Adrenal gland (tissue), 5 donors: ENCODE results near the gene TNFRSF12A.

Experiments used
- POLR2A ChIP-seq, 2 donors: fragments of 450-650 bp; IDR thresholded peaks; one replicate each; pipeline ENCODE4 v1.6.1; 2017; ENCODE audit warnings: antibody characterized with exemption in 2 of 2, mild to moderate bottlenecking in 2 of 2, moderate library complexity in 1 of 2
- TF ChIP-seq, protein P1 (sequence below), 6 experiments: fragments of 450-650 bp in 4 of 6; fragments of 200-600 bp in 2 of 6; sonication (generic) in 1 of 6; IDR thresholded peaks; 1 replicate in 5 of 6; 2 replicates in 1 of 6; pipeline versions ENCODE4 v1.5.1 to v1.8.0; 2016 to 2021; ENCODE audit warnings: antibody characterized with exemption in 6 of 6, mild to moderate bottlenecking in 2 of 6, moderate library complexity in 1 of 6
- donor health status: DM: no; HTN: no; CAD: no.

DNA sequence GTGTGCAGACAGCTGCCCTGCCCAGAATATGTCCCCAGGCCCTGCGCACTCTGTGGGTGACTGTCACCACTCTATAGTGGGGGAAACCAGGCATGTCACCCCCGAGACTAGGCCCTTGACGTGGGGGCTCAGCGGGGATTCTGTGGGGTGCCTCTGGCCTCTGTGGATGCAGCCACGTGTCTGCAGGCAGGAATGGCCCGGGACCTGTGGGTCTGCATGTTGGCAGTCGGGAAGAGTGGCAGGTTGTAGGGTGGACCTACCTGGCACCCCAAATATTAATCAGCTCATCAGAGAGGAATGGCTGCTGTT lies 46.2 kb downstream of the TNFRSF12A start:
- TF ChIP-seq, protein P1, sequence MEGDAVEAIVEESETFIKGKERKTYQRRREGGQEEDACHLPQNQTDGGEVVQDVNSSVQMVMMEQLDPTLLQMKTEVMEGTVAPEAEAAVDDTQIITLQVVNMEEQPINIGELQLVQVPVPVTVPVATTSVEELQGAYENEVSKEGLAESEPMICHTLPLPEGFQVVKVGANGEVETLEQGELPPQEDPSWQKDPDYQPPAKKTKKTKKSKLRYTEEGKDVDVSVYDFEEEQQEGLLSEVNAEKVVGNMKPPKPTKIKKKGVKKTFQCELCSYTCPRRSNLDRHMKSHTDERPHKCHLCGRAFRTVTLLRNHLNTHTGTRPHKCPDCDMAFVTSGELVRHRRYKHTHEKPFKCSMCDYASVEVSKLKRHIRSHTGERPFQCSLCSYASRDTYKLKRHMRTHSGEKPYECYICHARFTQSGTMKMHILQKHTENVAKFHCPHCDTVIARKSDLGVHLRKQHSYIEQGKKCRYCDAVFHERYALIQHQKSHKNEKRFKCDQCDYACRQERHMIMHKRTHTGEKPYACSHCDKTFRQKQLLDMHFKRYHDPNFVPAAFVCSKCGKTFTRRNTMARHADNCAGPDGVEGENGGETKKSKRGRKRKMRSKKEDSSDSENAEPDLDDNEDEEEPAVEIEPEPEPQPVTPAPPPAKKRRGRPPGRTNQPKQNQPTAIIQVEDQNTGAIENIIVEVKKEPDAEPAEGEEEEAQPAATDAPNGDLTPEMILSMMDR (IDR thresholded peaks at IDR 0.05), result no peak
- TF ChIP-seq POLR2A (IDR thresholded peaks at IDR 0.05), result no peak
